ENCODE measurements around the gene COPG1.

DNA sequence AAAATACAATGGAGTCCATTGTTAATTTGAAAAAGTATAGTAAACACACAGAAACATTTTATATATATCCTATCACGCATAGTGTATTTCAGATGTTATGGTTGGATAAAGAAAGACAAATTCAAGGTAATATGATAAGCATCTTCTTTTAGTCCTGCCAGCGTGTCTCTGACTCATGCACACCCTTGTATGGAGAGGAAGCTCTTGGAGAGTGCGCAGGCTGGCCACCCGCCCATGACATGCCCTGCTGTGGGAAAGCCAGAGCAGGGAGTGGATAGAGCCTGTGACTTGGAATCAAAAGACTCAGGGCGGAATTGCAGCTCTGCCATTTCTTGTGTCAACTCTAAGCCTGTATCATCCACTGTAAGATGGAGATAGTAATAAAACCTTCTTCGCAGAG lies 23.0 kb upstream of the COPG1 start:
- peak; percentile 64; the same call in 1 of the 2 replicates for TF ChIP-seq FOS (IDR thresholded peaks at IDR 0.05; ENCODE audit: low read depth, low read length)
- TF ChIP-seq POLR2A (IDR thresholded peaks at IDR 0.05; ENCODE audit: low read depth, low read length): no peak
- TF ChIP-seq, protein P1, sequence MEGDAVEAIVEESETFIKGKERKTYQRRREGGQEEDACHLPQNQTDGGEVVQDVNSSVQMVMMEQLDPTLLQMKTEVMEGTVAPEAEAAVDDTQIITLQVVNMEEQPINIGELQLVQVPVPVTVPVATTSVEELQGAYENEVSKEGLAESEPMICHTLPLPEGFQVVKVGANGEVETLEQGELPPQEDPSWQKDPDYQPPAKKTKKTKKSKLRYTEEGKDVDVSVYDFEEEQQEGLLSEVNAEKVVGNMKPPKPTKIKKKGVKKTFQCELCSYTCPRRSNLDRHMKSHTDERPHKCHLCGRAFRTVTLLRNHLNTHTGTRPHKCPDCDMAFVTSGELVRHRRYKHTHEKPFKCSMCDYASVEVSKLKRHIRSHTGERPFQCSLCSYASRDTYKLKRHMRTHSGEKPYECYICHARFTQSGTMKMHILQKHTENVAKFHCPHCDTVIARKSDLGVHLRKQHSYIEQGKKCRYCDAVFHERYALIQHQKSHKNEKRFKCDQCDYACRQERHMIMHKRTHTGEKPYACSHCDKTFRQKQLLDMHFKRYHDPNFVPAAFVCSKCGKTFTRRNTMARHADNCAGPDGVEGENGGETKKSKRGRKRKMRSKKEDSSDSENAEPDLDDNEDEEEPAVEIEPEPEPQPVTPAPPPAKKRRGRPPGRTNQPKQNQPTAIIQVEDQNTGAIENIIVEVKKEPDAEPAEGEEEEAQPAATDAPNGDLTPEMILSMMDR (conservative IDR thresholded peaks at IDR 0.05; ENCODE audit: low read depth, low read length): no peak
- TF ChIP-seq MAFK (IDR thresholded peaks at IDR 0.05; ENCODE audit: low read depth, low read length): no peak
- TF ChIP-seq RAD21 (IDR thresholded peaks at IDR 0.05; ENCODE audit: low read length): no peak
- no peak for TF ChIP-seq SMC3 (IDR thresholded peaks at IDR 0.05; ENCODE audit: low read depth, low read length)

All from IMR-90 (cell line).